ENCODE data around the gene GGTA1. TPM values are rescaled to one million over a fixed set of nuclear protein-coding genes. Genes with fewer than 3 reads are reported as not detected.

The GGTA1 gene
- total and polyA plus RNA-seq, 2 donors (not counting 1 experiment from before 2014, with no cell fraction given): not detected

DNA sequence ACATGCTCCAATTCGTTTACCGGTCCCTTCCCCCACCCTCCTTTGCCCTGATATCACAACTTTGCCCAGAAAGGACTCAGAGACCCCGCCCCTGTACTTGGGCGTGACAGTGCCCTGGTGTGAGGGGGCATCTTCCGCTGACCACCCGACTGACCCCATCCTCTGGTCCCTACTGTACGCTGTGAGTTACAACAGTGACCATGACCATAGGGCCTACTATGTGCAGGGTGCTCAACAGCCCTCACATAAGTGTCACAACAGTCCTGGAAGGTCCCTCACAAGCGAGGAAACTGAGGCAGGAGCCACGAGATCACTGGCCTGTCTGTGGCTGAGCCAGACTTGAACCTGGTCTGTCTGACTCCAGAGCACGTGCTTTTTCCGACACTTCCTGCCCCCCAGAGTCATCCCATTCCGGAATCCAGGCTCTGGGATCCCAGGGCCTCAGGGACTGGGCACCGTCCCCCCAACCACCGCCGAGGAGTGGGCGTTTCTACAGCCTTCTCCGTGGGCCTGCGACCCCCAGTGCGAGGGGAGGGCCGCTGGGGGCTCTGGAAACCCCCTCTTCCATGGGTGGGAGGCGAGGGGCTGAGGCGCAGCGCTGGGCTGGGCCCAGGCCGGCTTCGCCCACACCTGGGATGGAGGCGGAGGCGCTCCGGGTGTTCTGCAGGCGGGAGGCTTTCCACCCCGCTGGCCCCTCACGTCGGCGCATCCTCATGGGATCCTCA lies 45.7 kb upstream of the GGTA1 start:
- Histone ChIP-seq H3K9me3 (ENCODE audit: control insufficient read depth, insufficient read depth, low read depth, low read length) (no peaks in the 10 kb centered on the region), H3K9ac (ENCODE audit: insufficient read depth, low read length) (no peak overlapping the region), H3K27me3 (ENCODE audit: control insufficient read depth, insufficient read depth, low read length) (peaks cover 8% of the 10 kb centered on the region), H3K36me3 (ENCODE audit: control insufficient read depth, insufficient read depth, low read length) (no peaks in the 10 kb centered on the region), H3K4me1 (ENCODE audit: control insufficient read depth, extremely low read depth, insufficient read depth, low read length) (no peaks in the 10 kb centered on the region), H3K27ac (ENCODE audit: insufficient read depth, low read length) (no peak overlapping the region), H3K4me2 (ENCODE audit: extremely low read depth, insufficient read depth, low read length) (no peak overlapping the region), H3K4me3 (replicated peaks in 1 of 4; ENCODE audit: control extremely low read depth in 1 of 4, insufficient read depth in 1 of 4, low read depth in 3 of 4, low read length in 4 of 4) (no peak overlapping the region), H3K79me2 (ENCODE audit: control insufficient read depth, insufficient read depth, low read length) (no peaks in the 10 kb centered on the region), H2AFZ (ENCODE audit: low read length) (no peak overlapping the region), H4K20me1 (ENCODE audit: control insufficient read depth, extremely low read depth, insufficient read depth, low read length) (no peaks in the 10 kb centered on the region)
- TF ChIP-seq EZH2 (IDR thresholded peaks at IDR 0.05; ENCODE audit: low read length, missing control alignments): no peak
- TF ChIP-seq, protein P1, sequence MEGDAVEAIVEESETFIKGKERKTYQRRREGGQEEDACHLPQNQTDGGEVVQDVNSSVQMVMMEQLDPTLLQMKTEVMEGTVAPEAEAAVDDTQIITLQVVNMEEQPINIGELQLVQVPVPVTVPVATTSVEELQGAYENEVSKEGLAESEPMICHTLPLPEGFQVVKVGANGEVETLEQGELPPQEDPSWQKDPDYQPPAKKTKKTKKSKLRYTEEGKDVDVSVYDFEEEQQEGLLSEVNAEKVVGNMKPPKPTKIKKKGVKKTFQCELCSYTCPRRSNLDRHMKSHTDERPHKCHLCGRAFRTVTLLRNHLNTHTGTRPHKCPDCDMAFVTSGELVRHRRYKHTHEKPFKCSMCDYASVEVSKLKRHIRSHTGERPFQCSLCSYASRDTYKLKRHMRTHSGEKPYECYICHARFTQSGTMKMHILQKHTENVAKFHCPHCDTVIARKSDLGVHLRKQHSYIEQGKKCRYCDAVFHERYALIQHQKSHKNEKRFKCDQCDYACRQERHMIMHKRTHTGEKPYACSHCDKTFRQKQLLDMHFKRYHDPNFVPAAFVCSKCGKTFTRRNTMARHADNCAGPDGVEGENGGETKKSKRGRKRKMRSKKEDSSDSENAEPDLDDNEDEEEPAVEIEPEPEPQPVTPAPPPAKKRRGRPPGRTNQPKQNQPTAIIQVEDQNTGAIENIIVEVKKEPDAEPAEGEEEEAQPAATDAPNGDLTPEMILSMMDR (conservative IDR thresholded peaks at IDR 0.05 in 1 of 2, IDR thresholded peaks at IDR 0.05 in 1 of 2; ENCODE audit: low read depth in 1 of 2, low read length in 2 of 2): no peak
- DNase-seq (ENCODE audit: low read depth in 2 of 2): no peak

DNA sequence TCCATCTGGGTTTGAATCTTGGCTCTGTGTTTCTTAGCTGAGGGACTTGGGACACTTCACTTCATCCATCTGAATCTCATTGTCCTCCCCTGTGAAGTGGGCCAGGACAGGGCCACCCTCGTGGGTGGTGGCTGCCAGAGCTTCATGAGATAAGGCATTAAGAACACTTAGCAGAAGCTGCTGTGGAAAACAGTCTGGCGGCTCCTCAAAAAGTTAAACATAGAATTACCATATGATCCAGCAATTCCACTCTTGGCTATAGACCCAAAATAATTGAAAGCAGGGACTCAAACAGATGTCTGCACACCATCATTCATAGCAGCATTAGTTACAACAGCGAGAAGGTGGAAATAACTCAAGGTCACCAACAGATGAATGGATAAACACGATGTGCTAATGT lies 42.4 kb upstream of the GGTA1 start:
- TF ChIP-seq, protein P1 (conservative IDR thresholded peaks at IDR 0.05 in 1 of 2, IDR thresholded peaks at IDR 0.05 in 1 of 2; ENCODE audit: low read depth in 1 of 2, low read length in 2 of 2): no peak
- TF ChIP-seq EZH2 (IDR thresholded peaks at IDR 0.05; ENCODE audit: low read length, missing control alignments): no peak
- Histone ChIP-seq H3K79me2 (ENCODE audit: control insufficient read depth, insufficient read depth, low read length) (no peaks in the 10 kb centered on the region), H3K9me3 (ENCODE audit: control insufficient read depth, insufficient read depth, low read depth, low read length) (no peaks in the 10 kb centered on the region), H3K9ac (ENCODE audit: insufficient read depth, low read length) (no peak overlapping the region), H3K4me1 (ENCODE audit: control insufficient read depth, extremely low read depth, insufficient read depth, low read length) (no peaks in the 10 kb centered on the region), H3K36me3 (ENCODE audit: control insufficient read depth, insufficient read depth, low read length) (no peaks in the 10 kb centered on the region), H4K20me1 (ENCODE audit: control insufficient read depth, extremely low read depth, insufficient read depth, low read length) (no peaks in the 10 kb centered on the region), H3K4me3 (replicated peaks in 1 of 4; ENCODE audit: control extremely low read depth in 1 of 4, insufficient read depth in 1 of 4, low read depth in 3 of 4, low read length in 4 of 4) (no peak overlapping the region), H3K27me3 (ENCODE audit: control insufficient read depth, insufficient read depth, low read length) (peaks cover 13% of the 10 kb centered on the region), H3K4me2 (ENCODE audit: extremely low read depth, insufficient read depth, low read length) (no peak overlapping the region), H2AFZ (ENCODE audit: low read length) (no peak overlapping the region), H3K27ac (ENCODE audit: insufficient read depth, low read length) (no peak overlapping the region)
- no peak for DNase-seq (ENCODE audit: low read depth in 2 of 2)

DNA sequence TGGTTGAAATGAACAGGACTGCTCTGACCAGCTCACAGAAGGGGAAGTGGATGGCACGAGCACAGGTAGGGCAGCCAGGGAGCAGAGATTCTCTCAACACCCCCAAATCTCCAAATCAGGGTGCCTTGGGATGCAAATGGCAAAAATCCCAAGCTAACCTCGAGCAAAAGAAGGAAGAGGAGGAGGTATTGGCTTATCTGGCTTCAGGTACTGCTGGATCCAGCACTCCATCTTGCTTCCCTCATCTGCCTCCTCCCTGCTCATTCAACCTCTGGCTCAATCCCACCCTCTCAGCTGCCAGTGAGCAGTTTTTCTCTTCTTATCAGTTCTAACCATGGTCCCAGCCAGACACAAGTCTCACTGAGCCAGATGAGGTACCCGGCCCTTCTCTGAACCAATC lies 41.6 kb upstream of the GGTA1 start:
- Histone ChIP-seq H3K27me3 (ENCODE audit: control insufficient read depth, insufficient read depth, low read length) (peaks cover 13% of the 10 kb centered on the region), H3K9me3 (ENCODE audit: control insufficient read depth, insufficient read depth, low read depth, low read length) (no peaks in the 10 kb centered on the region), H3K79me2 (ENCODE audit: control insufficient read depth, insufficient read depth, low read length) (no peaks in the 10 kb centered on the region), H3K9ac (ENCODE audit: insufficient read depth, low read length) (no peak overlapping the region), H2AFZ (ENCODE audit: low read length) (no peak overlapping the region), H3K4me2 (ENCODE audit: extremely low read depth, insufficient read depth, low read length) (no peak overlapping the region), H3K4me3 (replicated peaks in 1 of 4; ENCODE audit: control extremely low read depth in 1 of 4, insufficient read depth in 1 of 4, low read depth in 3 of 4, low read length in 4 of 4) (no peak overlapping the region), H3K4me1 (ENCODE audit: control insufficient read depth, extremely low read depth, insufficient read depth, low read length) (no peaks in the 10 kb centered on the region), H3K36me3 (ENCODE audit: control insufficient read depth, insufficient read depth, low read length) (no peaks in the 10 kb centered on the region), H3K27ac (ENCODE audit: insufficient read depth, low read length) (no peak overlapping the region), H4K20me1 (ENCODE audit: control insufficient read depth, extremely low read depth, insufficient read depth, low read length) (no peaks in the 10 kb centered on the region)
- TF ChIP-seq, protein P1 (conservative IDR thresholded peaks at IDR 0.05 in 1 of 2, IDR thresholded peaks at IDR 0.05 in 1 of 2; ENCODE audit: low read depth in 1 of 2, low read length in 2 of 2): no peak
- no peak for TF ChIP-seq EZH2 (IDR thresholded peaks at IDR 0.05; ENCODE audit: low read length, missing control alignments)
- DNase-seq (ENCODE audit: low read depth in 2 of 2): no peak

Data from fibroblast of lung (primary cell).